GM21576 (cell line): ENCODE measurements around the gene ERN1.

Source experiments
- ATAC-seq: cut with Tn5 transposase; IDR thresholded peaks from one replicate; pipeline ENCODE4 v1.9.1; 2021; ENCODE audit warnings: mild to moderate bottlenecking, moderate library complexity; ENCODE audit not compliant: unreplicated experiment

Gene ERN1

DNA sequence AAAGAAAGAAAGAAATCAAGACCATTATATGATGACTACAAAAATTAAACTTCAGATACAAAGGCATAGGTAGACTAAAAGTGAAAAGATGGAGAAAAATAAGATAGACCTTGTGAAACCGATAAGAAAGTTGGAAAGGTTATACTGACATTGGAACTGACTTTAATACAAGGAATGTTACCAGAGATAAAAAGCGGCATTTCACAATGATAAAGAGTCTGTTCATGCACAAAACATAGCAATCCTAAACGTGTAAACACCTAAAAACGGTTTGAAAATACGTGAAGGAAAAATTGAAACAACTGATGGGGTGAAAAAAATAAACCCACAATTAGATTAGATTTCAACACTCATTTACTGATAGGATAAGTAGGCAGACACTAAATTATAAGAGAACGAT is 9.6 kb upstream of the ERN1 start:
- ATAC-seq = no peak

DNA sequence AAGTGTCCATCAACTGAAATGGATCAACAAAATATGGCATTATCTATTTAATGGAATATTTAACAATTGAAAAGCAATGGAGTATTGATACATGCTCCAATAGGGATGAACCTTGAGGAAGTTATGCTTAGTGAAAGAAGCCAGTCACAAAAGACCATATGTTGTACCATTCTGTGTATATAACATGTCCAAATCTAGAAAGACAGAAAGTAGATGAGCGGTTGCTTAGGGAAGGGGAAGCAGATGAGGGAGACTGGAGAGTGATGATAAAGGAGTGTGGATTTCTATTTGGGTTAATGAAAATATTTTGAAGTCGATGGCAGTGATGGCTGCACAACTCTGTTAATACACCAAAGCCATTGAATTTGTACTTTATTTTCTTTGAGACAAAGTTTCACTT is 8.5 kb upstream of the ERN1 start:
- no peak for ATAC-seq

DNA sequence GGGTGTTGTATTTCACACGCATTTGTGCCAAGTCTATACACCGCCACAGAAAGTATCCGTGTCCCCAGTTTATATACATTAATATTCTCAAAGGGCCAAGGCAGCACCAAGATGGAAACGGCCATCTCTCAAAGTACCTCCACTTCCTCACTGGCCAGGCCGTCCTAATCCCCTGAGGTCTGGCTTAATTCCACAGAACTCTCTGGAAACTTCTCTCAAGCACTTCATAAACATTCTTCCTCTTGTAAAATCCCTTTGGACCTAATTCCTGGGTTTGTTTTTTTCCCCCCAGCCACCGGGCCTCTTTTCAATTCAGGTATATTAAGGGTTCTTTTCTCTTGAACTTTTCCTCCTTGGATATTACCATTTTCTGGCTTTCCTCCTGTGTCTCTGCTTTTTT is 5.1 kb upstream of the ERN1 start:
- no peak for ATAC-seq

DNA sequence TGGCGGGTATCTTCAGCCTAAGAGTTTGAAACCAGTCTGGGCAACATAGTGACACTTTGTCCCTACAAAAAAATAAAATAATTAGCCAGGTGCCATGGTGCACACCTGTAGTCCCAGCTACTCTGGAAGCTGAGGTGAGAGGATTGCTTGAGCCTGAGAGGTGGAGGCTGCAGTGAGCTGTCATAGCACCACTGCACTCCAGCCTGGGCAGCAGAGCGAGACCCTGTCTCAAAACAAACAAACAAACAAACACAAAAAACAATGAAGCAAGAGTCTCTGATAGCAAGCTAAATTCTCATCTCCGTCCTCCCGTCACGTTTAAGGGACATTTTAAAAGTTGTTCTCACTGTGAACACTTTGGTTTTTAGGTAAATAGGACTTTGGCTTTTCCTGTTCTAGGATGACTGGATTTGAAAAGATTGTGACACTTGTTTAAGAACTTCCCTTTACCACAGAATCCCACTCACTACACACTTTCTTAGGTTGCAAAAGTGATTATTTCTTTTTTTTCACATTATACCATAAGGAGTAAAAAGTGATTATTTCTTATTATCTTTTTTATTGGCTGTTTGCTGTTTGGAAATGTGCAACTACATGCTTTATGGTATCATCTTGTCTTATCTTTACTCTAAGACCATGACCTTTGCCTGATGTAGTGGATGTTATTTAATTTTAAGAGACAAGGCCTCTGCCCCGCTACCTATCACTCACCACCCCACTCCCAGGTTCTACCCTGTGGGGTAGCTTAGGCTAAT is 4.4 kb upstream of the ERN1 start:
- ATAC-seq = no peak

DNA sequence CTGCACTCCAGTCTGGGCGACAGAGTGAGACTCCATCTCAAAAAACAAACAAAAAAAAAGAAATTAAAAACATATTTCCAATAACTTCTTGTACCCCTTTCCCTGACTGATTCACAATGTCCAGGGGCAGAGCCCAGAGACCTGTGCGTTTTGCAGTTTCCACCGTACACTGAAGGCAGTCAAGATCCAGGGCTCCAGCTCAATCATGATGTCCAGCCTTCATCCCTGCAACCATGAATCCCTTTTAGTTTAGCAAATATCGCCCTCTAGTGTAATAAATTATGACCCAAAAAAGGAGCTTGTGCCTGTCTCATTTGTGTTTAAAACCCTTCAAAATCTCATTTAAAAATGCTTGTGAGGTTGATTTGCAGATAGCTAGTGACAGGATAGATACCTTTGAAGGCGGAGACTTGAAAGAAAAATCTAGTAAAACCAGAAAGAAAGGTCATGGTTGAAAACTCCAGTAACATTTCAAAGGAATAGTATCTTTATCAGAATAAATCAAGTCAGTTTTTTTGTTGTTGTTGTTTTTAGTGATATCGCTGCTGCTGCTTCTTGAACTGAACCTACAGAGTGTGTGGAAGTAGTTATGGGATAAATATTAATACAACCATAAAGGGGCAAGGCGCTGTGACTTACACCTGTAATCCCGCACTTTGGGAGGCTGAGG is 3.7 kb upstream of the ERN1 start:
- no peak for ATAC-seq

DNA sequence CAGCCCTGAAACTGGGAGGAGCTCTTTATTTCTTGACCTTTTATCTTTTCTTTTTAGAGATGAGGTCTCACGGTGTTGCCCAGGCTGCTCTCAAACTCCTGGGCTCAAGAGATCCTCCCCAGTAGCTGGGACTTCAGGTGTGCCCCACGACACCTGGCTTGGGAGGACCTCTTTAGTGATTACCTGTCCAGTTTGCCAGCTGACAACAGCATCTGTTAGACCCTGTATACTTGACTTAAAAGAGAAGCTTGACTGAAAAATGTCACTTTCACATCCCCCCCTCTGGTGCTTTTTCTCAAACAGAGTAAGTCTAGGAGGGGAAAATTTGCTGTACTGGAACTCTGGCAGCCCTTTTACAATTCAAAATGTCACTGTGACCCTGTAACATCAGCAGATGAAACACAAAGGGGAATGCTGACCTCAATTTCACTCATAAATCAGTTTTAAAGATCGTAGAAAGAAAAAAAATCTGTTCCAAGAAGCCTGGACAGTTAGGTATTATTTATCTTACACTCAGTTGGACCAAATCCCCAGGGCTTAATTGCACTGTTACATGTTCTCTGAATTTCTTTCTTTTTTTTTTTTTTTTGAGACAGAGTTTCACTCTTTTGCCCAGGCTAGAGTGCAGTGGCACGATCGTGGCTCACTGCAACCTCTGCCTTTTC is 1.8 kb upstream of the ERN1 start:
- no peak for ATAC-seq

DNA sequence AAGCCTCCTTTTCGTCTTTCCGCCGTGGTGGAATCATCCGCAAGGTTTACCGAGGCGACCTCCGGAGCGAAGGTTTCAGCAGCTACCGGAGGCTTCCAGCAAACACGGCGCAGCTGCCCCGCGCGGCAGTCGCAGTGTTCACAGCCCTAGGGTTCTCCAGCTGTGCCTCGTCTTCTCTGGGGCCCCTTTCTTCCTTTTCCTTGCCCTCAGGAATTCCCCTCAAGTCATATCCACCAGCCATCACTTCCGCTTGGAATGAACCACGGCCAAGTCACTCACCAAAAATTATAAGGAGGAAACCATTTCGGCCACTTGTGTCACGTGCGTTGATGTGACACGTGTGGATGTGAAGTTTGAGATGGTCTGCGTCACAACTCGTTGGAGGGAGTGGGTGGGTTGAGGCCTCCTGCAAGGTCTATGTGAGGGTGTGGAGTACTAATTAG is 636 bp upstream of the ERN1 start:
- ATAC-seq = peak; percentile 18

DNA sequence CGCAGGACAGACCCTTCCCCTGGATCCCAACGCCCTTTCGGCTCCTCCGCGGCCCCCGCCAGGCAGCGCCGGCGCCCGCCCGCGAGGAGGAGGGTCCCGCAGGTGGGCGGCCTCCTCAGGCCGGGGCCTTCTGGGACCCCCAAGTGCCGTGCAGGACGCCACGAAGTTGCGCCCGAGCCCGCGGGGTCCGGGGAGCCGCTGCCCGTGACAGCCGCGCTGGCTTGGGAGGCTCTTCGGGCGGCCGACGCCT is 504 bp downstream of the ERN1 start:
- ATAC-seq = peak; percentile 2

DNA sequence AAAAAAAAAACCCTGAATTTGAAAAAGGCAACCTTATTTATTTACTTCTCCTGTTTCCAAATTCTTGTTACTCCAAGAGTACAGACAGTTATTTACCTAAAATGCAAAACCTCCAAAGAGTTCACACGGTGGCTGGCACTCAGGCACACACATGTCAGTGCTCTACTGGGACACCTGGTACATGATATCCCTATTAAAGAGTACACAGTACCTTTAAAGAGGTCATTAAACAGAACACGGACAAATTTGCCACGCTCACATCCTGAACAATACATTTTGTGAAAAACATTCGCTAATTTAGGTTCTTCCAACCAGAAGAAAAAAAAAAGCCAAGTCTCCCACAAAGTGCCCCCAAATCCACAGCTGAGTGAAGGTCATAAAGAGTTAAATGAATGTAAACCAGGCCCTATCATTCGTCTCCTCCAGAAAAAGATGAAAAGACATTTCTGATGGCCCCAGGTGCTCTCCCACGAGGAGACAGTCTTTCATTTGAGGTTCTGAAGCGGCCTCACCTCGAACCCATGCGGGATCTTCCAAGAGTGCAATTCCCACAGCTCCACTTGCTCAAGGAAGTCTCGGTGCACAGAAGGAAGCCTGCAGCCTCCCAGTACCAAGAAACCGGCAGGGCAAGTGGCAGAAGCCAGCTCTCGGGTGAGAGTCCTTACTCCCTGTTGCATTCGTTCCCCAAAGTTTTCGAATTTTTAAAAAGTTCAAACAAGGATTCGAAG is 993 bp downstream of the ERN1 start:
- no peak for ATAC-seq

DNA sequence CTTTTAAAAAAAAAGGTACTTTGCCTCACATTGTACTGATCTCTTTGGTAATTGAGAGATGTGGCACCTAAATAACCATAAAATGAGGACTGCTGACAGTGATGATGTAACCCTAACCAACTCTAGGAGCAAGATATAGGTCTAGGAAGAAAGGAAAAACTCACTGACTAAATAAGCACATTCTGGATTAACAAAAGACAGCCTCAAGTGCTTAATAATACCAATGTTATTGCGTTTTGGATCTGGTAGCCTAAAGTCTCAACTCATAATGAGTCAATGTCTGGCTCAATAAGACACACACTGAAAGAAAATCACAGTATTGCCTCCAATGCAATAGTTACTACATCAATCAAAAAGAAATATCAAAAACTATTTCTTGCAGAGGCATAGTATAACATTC is 3.0 kb downstream of the ERN1 start:
- no peak for ATAC-seq

DNA sequence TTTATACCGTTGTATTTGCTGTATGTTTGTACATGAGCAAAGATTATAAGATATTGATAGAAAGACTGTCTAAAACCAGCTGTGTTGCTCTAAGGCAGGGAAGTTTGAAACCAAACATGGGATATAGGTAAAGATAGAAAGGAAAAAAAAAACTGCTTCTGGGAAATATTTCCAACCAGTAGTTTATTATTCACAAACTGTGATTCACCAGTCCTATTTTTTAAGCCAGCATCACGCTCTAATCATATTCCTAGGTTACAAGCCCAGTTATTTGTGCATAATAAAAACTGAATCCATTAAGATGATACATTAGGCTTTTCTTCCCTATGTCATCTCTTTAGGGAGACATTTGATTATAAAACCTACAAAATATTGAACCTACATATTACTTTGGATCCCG is 4.0 kb downstream of the ERN1 start:
- no peak for ATAC-seq

DNA sequence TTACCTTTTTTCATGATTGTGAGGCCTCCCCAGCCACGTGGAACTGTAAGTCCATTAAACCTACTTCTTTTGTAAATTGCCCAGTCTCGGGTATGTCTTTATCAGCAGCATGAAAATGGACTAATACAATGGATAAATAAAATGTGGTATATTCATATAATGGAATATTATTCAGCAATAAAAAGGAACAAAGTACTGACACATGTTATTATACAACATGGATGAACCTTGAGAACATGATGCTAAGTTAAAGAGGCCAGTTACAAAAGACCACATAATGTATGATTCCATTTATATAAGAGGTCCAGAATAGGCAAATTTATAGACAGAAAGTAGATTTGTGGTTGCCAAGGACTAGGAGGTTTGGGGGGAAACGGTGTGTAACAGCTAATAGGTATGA is 5.3 kb downstream of the ERN1 start:
- ATAC-seq = no peak

DNA sequence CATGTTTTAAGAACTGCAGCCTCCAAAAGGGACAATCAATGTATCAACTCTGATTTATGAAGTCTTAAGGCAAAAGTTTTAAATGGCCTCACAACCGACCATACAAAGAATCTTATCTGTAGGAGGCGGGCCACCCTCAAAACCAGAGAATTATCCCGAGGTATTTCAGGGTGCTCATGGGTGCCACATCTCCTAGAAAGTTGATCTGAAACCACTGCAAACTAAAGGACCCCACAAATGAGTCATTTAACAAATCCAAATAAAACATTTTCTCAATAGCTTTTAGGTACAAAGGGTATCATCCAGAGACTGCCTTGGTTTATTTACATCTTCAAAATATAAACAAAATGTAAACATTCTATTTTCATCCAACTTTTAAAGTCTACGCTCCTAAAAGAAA is 6.8 kb downstream of the ERN1 start:
- no peak for ATAC-seq

DNA sequence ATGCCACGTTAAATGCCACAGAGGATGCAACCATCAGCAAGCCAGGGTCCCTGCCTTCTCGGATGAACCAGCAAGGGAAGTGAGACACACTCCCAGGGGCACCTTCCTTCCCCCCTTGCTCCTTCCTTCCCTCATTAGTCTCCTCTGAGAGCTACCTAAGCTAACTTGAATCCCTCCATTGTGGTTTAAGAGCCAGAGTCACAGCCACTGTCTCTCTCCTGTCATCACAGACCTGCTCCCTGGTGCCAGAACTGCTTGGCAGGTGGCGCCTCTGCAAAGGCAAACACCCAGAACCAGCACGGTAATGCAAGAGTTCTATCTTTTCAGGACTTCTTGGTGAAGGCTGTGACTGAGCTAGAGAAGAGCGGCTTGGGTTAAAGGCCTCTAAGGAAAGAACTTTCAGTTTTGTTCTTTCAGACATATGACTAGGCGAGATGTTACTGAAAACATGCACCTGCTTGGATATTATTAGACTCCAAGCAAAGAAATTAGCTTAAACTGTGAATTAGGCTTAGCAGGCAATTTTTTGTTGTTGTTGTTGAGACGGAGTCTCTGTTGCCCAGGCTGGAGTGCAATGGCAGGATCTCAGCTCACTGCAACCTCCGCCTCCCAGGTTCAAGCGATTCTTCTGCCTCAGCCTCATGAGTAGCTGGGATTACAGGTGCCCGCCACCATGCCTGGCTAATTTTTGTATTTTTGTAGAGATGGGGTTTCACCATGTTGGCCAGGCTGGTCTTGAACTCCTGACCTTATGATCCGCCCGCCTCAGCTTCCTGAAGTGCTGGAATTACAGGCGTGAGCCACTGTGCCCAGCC is 8.8 kb downstream of the ERN1 start:
- peak; percentile 75 for ATAC-seq

DNA sequence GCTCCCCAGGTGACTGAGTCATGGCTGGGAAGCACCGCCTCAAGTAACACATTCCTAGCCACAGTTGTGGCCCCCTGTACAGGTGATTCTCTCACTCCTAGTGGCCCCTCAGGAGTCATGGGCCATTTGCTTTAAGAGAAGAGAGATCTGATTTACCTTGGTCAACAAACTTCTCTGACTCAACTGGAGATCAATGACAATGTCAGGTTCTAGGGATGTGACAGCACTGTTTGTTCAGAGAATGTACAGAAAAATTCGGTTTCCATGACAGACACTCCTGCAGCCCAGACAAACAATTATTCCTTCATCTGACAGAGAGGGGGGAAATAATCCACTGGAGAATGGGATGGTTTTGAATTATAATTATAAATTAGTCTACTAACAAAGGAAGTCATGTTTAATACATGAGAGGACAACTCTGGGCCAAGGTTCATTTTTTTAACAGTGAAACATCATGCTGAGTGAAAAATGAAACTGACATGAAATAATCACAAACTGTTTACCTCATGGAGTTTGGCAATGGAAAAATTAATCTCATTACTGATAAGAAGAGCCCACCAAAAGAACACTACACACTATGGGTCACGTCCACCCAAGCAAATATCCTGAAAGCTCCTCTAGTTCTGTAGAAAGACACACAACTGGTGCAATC is 9.7 kb downstream of the ERN1 start:
- ATAC-seq = no peak

DNA sequence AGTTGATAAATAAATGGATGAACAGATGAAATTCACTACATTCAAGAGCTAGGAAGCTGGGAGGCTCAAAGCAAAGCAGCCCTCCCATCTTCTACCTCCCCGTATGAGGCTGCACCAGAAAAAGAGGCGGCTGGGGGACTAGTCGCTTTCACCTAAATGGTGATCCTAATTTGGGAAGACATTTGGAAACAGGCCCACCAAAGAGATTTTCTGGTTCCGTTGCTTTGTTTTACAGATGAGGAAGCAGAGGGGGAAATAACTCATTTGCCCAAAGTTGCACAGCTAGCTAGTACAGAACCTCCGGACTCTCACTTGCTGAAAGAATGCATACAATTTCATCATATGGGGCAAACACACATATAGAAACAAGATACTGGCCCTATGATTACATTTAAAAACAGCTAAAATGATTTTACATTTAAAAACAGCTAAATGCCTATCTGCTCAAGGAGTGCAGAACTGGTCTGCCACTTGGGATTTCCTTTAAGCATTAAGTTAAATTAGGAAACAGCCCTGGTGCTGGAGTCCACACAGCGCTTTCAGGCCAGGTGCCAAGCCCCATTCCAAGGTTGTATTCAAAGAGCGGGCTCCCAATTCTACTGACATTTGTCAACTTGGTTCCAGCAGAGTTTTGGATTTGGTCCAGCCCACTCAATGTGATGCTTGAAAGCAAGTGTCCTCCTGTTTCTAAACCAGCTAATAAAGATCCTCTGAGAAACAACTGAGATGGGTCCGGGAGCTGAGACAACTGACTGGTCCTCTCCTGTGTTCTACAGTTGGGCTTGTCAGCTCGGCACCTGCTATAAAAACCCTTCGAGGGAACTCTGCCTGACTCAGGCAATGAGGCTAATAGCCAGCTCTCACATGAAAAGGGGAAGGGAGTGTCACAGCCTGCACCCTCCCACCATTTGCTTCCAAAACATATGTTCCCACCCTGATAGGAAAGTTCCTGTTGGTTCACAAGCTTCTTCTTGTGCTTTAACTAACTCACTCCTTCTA is 11.7 kb downstream of the ERN1 start:
- ATAC-seq = no peak

DNA sequence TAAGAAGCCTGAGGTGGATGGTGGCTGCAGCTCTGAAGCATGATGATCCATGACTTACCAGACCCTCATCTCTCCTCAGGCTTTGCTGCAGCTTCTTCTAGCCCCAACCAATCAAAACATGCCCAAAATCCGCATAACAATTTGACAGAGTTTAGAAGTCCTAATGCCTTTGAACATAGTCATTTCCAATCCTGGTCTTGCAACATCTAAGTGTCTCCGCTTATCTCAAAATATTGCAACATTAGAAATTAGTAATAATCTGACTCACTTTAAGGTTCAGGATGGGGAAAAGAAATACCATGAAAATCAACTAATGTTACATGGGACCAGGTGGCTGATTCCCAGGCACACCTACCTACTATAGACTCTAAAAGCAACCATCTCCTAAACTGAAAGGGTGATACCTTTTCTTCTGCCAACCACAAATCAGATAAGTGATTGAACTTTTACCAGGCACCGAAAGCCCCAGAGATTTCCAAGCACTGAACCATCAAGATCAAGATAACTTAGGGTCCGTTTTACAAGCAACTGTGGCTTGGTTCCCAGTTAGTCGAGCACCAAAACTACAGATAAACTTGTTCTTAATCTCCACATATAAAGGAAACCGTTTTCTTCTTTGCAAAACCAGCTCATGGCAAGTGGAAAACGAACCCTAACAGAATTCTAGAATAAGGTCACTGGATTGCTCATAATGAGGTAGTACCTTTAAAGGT is 14.0 kb downstream of the ERN1 start:
- ATAC-seq = no peak

DNA sequence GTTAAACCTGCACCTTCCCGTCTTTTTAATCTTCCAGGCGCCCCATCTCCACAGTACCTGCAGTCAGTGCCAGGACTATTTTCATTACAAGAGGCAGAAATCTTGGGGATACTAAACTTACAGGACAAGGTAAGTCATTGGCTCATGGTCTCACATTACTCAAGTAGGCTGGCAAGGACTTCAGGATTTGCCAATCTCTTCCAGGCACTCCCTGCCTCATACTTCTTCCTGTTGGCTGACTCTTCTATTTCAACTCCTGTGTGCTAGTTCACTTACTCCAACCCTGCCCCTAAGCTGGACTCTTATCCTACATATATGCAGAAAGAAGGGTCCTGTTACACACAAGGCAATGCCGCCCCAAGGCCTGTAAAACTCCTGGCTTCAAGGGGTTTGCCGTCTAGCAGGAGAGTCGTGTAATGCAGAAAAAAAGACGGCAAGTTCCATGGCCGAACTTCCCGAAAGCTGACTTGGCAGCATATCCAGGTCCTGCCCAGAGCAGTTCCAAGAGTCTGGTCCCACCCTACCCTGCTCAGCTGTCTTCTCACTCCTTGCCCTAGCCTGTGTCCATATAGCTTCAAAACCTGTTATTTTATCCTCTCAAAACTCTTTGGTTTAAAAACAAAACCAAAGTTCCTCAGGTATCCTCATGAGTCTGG is 14.8 kb downstream of the ERN1 start:
- no peak for ATAC-seq
